GM12864 (cell line): Measurements from ENCODE around the gene STK36.

Experiments used
- DNase-seq: peaks from one replicate; pipeline ENCODE4 v3.0.0-alpha.2; 2011; ENCODE audit warnings: low read depth
- H3K4me3 ChIP-seq: 2 replicates; pipeline ENCODE4 v1.5.1; 2011; ENCODE audit warnings: mild to moderate bottlenecking, low read depth, low read length, control low read depth
- TF ChIP-seq, protein P1 (sequence below): IDR thresholded peaks from 2 replicates; pipeline ENCODE4 v1.5.1; 2011; ENCODE audit warnings: low read depth, mild to moderate bottlenecking, moderate library complexity, low read length, control low read depth, inconsistent platforms; ENCODE audit errors: missing control alignments

The STK36 gene

DNA sequence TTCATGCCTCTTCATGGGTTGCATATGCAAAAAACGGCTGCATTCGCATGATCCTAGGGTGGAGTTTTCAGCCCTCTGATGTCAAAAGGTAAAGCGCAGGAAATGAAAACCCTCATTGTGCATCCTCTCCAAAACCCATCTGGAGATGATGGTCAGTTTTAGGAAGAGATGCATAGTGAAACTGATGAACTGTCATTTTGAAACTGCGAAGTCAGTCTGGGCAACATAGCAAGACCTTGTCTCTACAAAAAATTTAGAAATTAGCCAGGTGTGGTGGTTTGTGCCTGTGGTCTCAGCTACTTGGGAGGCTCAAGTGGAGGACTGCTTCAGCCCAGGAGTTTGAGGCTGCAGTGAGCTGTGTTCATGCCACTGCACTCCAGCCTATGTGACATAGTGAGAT is 36.2 kb downstream of the STK36 start:
- DNase-seq, result peak; percentile 88
- TF ChIP-seq, protein P1, sequence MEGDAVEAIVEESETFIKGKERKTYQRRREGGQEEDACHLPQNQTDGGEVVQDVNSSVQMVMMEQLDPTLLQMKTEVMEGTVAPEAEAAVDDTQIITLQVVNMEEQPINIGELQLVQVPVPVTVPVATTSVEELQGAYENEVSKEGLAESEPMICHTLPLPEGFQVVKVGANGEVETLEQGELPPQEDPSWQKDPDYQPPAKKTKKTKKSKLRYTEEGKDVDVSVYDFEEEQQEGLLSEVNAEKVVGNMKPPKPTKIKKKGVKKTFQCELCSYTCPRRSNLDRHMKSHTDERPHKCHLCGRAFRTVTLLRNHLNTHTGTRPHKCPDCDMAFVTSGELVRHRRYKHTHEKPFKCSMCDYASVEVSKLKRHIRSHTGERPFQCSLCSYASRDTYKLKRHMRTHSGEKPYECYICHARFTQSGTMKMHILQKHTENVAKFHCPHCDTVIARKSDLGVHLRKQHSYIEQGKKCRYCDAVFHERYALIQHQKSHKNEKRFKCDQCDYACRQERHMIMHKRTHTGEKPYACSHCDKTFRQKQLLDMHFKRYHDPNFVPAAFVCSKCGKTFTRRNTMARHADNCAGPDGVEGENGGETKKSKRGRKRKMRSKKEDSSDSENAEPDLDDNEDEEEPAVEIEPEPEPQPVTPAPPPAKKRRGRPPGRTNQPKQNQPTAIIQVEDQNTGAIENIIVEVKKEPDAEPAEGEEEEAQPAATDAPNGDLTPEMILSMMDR, result no peak
- H3K4me3 ChIP-seq, result no peak overlapping the region

DNA sequence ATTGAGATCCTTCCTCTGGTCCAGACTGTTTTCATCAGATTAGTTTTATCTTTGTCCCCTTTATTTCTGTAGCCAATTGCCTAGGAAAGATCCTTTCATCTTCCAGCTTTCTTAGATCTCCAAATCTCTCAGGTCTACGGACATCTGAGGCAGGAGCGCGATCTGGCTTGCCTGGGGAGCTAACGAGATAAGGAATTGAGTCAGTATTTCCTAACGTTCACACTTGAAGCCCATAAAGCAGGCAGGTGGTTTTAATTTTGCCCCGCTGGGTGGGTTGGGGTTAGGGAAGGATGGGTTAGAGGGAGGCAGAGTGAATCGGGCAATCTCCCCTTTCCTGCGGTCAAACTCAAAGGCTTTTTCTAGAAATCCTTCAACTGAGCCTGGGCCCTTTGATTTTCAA is 38.0 kb downstream of the STK36 start:
- H3K4me3 ChIP-seq, result no peak overlapping the region
- DNase-seq, result no peak
- TF ChIP-seq, protein P1, result no peak

DNA sequence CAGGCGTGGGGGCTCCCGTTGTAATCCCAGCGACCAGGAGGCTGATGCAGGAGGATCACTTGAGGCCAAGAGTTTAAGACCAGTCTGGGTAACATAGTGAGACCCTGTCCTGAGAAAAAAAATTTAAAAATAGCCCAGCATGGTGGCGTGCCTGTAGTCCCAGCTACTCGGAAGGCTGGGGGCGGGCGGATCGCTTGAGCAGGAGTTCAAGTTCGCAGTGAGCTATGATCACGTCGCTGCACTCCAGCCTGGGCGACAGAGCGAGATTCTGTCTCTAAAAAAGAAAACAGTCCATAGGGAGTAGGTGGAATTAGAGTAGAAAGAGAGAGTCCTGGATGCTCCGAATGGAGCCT is 38.4 kb downstream of the STK36 start:
- TF ChIP-seq, protein P1, result no peak
- no peak for DNase-seq
- no peak overlapping the region for H3K4me3 ChIP-seq

DNA sequence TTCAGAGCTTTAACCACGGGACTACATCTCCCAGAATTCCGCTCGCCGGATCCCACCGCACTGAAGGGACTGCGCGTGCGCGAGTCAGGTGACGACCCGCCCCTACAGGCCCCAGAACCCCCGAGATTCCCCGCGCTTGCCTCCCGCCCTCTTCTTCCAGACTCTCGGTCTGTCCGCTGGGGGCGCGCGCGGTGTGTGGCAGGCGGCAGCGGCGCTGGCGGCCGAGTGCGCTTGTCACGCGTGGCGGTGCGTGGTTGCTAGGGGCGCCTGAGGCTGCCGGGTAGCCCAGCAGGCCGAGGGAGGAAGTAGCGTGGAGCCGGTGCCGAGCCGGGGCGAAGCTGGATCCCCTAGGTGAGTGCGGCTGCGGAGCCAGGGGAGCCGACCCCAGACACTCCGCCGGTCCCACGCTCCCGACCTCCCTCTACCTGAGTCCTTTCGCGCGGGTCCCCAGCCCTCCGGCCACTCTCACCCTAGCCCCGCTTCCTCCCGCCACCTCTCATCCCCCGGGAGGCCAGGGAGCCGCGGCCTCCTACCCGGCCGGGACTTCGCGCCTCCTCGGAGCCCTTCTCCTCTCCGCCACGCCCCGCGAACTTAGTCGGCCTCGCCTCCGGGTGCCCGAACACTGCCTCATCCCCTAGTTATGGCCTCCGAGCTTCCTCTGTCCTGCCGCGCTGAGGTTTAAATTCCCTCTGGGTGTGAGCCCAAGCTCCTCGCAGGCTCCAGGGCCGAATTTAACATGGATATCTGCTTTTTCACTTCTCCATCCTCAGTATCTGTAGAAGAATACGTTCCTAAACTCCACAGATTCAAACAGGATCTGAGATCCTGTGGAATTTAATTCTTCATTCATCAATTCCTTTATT is 39.0 kb downstream of the STK36 start, which contains the start of gene TTLL4:
Gene TTLL4 (plus strand): TSS at position 149 of the 863 bp plus-strand sequence. CDS start 26,842 bp downstream, outside the sequence.
- DNase-seq, result peak; percentile 87
- H3K4me3 ChIP-seq, result peak within 1 kb of the TSS; percentile 67
- TF ChIP-seq, protein P1, result peak; percentile 78

DNA sequence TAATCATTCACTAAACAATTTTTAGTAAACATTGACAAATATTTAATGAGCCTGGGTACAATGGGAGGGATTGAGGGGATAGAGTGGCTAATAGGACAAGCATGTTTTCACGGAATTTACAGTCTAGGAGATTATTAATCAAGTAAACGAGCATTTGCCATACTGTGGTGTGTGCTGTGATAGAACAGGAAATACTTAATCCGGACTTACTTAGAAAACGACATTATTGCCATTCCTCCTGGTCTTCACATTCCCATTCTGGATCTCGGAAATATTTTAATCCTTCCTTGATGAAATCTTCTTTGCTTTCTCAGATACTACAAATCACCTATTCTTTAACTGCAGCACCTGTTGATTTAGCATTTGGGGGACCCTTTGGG is 39.7 kb downstream of the STK36 start:
- no peak for DNase-seq
- TF ChIP-seq, protein P1, result no peak
- H3K4me3 ChIP-seq, result peak overlapping the region; percentile 67

DNA sequence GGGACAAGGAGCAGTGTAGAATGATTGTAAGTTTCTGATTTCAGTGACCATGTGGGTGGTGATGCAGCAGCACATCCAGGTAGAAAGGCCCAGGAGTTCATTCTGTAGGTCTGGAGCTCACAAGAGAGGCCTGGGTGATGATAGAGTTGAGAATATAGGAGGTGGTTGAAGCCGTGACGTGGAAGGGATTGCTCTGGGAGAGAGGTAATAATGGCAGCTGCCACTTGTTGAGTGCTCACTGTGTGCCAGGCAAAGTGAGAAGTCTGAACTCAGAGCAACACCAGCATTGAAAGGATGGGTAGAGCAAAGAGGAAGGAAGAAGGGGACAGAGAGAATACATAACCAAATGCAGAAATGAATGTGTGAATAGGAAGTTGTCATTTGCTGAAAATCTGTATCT is 42.0 kb downstream of the STK36 start:
- TF ChIP-seq, protein P1, result no peak
- DNase-seq, result no peak
- no peak overlapping the region for H3K4me3 ChIP-seq

DNA sequence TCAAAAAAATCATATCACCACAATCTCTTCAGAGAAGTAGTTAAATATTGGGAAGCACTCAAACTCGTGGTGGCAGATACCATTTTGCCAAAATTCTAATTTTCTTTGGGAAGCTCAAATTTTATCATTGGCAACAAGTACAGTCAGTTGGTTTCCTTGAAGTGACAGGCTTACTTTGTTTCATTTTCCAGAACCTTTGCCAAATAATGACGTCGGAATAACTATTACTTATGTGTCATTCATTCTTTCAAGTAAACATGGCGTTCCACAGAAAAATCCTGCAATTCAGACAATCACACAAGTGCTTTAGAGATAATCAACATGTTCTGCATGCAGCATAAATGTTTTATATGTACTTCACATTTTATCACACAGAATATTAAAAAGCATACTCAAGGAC is 44.2 kb downstream of the STK36 start:
- H3K4me3 ChIP-seq, result no peak overlapping the region
- no peak for DNase-seq
- TF ChIP-seq, protein P1, result no peak
